ENCODE data around the gene DAND5. TPM values are rescaled to one million over a fixed set of nuclear protein-coding genes. Genes with fewer than 3 reads are reported as not detected.

DAND5 gene
- total and polyA plus RNA-seq, 5 donors, result 5.0 to 13.8 (median 9.2) TPM

DNA sequence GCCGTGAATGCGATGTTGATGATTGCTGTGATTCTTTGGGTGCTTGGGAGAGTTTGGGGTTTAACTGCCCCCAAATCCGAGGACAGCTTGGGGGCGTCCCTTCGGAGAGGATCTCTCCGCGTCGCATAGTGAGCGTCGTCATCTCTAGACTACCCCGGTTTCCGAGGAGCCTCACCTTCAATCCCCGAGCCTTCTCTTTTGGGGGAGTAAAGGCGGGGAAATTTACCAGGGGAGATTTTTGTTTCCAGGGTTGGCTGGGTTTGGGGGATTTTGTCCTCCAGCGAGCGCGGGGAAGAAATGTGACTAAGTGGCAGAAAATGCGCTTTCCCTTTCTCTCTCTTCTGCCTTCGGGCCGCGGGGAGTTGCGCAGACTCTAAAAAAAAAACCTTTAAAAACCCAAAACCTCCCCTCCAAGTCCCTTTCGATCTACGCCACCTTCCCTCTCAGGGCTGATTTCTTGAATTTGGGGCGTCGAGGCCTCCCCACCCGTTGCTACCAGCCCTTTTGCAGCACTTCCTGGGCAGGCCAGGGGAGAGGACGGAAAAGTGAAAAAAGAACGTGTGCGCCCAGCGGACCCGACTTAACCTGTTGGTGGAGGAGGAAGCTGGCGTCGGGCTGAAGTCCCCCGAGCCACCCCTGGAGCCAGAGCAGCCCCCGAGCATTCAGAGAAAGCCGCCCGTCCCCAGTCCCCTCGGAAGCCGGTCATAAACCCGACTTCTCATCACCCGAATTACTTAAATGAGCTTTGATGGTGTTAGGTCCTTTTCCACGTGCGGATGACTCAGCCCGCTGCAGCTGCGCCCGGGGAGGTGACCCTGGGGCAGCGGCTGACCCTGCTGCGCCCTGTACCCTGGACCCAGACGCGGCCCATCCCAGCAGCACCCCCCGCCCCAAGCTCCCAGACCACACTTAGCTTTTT, 43.6 kb downstream of the DAND5 start:
- Histone ChIP-seq H3K27ac (ENCODE audit: low read length) (peak overlapping the region; percentile 66), H3K27me3 (ENCODE audit: control insufficient read depth, insufficient read depth) (no peaks in the 10 kb centered on the region), H3K4me3 (ENCODE audit: low read length) (peak overlapping the region; percentile 43), H3K9me3 (ENCODE audit: control insufficient read depth, low read length) (no peaks in the 10 kb centered on the region), H3K4me1 (ENCODE audit: control insufficient read depth, insufficient read depth, low read length) (peaks cover 17% of the 10 kb centered on the region)
- intact Hi-C loops (cut with DNase I), result no loop called here
- ATAC-seq (peak; percentile 32 to 45), DNase-seq (peak; percentile 71 to 82 (median 78))
- 19% methylated on average over 52 of the region's 52 CpGs for WGBS

DNA sequence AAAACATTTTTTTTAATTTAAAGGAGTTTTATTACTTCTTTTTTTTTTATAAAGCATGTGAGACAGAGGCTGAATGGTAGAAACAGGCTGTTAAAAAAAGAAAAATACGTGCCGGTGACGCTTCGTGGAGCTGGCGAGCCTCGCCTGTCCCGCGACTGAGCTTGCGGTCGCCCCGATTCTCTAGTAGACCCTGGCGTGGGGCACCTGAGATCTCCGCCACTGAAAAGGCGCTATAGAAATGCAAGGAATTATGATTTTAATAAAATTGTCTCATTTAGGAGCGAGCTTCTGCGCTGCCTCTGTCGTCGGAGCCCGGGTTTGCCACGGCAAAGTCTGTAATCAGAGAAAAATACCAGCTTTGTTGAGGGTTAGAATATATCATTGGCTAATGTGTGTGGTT, 44.3 kb downstream of the DAND5 start:
- Histone ChIP-seq H3K9me3 (ENCODE audit: control insufficient read depth, low read length) (no peaks in the 10 kb centered on the region), H3K27ac (ENCODE audit: low read length) (peak overlapping the region; percentile 76), H3K27me3 (ENCODE audit: control insufficient read depth, insufficient read depth) (no peaks in the 10 kb centered on the region), H3K4me3 (ENCODE audit: low read length) (peak overlapping the region; percentile 43), H3K4me1 (ENCODE audit: control insufficient read depth, insufficient read depth, low read length) (peaks cover 20% of the 10 kb centered on the region)
- peak in 2 of 3 donors; percentile 62 to 66 for DNase-seq
- intact Hi-C loops (cut with DNase I), result no loop called here
- WGBS, result 43% methylated on average over 20 of the region's 20 CpGs
- no peak for ATAC-seq

DNA sequence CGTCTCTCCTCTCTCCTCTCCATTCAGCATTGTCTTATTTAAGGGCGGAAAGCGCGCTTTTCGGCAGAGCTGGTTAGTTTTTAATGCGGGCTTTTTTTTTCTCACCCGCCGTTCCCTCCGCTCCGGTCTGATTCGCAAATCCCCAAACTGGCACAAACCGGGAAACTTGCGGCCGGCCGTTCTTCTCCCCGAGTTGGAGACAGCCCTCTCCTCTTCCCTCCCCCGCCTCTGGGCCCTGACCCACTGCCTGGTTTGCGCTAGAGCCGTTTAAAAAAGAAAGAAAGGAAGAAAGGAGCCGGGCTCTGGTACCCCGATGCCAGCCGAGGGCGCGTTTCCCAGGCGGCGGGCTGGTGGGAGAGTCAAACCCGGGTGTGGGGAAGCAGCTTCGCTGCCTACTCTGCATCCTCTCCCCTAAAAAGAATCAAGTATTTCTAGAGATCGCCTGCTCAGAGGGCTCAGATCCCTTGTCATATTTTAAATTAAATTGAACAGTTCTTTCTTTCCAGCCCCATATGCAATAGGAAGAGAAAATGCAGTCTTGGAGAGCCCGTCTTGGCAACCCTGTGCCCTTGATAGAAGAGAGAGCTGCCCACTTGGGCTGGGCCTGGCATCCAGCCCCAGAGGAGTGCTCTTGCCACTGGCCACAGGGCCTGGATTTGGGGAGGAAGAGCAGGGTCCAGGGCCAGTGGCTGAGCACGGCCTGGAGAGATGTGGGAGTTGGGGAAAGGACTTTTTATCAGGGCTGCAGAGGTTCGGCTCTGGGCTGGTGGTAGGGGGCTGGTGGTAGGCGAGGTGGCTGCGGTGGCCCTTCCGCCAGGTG, 44.9 kb downstream of the DAND5 start:
- Histone ChIP-seq H3K9me3 (ENCODE audit: control insufficient read depth, low read length) (no peaks in the 10 kb centered on the region), H3K27me3 (ENCODE audit: control insufficient read depth, insufficient read depth) (no peaks in the 10 kb centered on the region), H3K27ac (ENCODE audit: low read length) (peak overlapping the region; percentile 72), H3K4me1 (ENCODE audit: control insufficient read depth, insufficient read depth, low read length) (peaks cover 20% of the 10 kb centered on the region), H3K4me3 (ENCODE audit: low read length) (peak overlapping the region; percentile 43)
- peak in 2 of 3 donors; percentile 66 to 74 for DNase-seq
- WGBS, result 43% methylated on average over 35 of the region's 35 CpGs
- ATAC-seq, result no peak
- intact Hi-C loops (cut with DNase I), result no loop called here

DNA sequence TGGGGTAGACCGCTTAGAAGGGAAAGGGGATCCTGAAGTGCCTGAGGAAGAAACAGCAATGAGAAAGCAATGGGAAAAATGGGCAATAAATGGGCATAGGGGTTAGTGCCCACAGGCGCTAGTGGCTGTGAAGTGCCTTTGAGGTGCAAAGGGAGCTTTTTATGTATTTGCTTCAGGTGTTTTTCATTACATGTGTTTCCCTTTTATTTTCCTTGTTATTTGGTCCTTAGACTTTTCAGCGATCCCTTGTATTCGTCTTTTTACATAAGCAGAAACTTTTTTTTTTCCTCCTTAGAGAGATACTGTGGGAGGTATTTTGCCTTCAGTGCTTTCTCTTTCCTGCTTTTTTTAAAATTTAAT, 45.5 kb downstream of the DAND5 start:
- Histone ChIP-seq H3K27me3 (ENCODE audit: control insufficient read depth, insufficient read depth) (no peaks in the 10 kb centered on the region), H3K27ac (ENCODE audit: low read length) (peak overlapping the region; percentile 34), H3K9me3 (ENCODE audit: control insufficient read depth, low read length) (no peaks in the 10 kb centered on the region), H3K4me1 (ENCODE audit: control insufficient read depth, insufficient read depth, low read length) (peaks cover 17% of the 10 kb centered on the region), H3K4me3 (ENCODE audit: low read length) (no peak overlapping the region)
- no peak for ATAC-seq
- WGBS, result 77% methylated on average over 4 of the region's 4 CpGs
- DNase-seq, result no peak
- intact Hi-C loops (cut with DNase I), result no loop called here

DNA sequence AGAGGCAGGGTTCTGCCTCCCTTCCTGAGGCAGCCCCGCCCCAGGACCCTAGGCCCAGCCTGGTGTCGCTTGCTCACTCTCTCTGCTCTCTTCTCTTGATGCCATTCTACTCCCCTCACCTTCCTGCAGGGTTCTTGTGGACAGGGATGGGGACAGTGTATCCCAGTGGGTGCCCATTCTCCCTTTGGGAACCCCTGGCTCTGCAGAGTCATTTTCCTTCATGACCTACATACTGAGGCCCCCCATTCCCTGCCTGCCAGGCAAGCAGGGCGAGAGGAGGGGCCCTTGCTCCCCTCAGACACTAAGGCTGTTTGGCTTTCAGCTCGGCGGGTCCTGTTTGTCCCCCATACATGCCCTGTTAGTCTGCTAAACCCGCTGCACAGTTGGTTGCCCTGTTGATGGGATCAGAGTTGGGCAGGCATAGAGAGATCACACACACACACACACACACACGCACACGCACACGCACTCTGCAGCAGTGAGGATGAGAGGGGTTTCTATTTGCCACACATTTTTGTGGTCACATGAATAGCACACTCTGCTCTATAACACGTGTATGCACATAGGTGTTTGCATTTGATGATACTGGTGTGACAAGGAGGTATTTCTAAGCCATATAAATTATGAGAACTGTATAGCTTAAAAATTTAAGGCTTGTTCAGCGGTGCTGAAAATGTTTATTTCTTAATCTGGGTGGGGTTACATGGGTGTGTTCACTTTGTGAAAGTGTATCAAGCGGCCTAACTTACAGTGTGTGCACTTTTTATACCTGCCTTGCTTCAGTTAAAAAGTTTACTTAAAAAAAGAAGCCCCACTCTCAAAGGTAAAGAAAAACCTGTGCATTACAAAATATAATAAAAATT, 46.2 kb downstream of the DAND5 start:
- peak overlapping the region; percentile 40 for H3K27ac ChIP-seq (ENCODE audit: low read length)
- 70% methylated on average over 12 of the region's 12 CpGs for WGBS
- DNase-seq (peak in 2 of 3 donors; percentile 44 to 61), ATAC-seq (no peak)
- H3K9me3 ChIP-seq (ENCODE audit: control insufficient read depth, low read length), result no peaks in the 10 kb centered on the region
- intact Hi-C loops (cut with DNase I), result no loop called here
- H3K4me1 ChIP-seq (ENCODE audit: control insufficient read depth, insufficient read depth, low read length), result peaks cover 17% of the 10 kb centered on the region
- H3K27me3 ChIP-seq (ENCODE audit: control insufficient read depth, insufficient read depth), result no peaks in the 10 kb centered on the region
- H3K4me3 ChIP-seq (ENCODE audit: low read length), result no peak overlapping the region

DNA sequence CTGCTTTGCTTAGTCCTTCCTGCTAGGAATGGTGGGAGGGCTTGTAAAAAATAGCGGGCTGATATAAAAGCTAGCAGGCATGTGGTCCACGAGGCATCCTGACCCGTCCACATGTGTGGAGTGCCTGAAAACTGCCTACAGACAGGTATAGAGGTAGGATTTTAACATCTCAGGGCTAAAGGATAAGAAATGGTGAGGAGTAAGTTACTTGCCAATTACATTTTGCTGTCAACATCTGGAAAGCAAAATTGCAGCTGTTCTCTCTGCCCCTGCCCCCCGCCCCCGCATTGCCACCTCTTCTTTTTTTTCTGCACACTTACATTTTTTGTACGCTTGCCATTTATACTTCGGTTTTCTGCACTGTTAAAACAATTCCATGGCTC, 46.9 kb downstream of the DAND5 start:
- no peak overlapping the region for H3K27ac ChIP-seq (ENCODE audit: low read length)
- intact Hi-C loops (cut with DNase I), result no loop called here
- 58% methylated on average over 7 of the region's 7 CpGs for WGBS
- H3K27me3 ChIP-seq (ENCODE audit: control insufficient read depth, insufficient read depth), result no peaks in the 10 kb centered on the region
- DNase-seq (peak in 1 of 3 donors; percentile 37), ATAC-seq (no peak)
- H3K4me3 ChIP-seq (ENCODE audit: low read length), result no peak overlapping the region
- H3K9me3 ChIP-seq (ENCODE audit: control insufficient read depth, low read length), result no peaks in the 10 kb centered on the region
- H3K4me1 ChIP-seq (ENCODE audit: control insufficient read depth, insufficient read depth, low read length), result peaks cover 22% of the 10 kb centered on the region

DNA sequence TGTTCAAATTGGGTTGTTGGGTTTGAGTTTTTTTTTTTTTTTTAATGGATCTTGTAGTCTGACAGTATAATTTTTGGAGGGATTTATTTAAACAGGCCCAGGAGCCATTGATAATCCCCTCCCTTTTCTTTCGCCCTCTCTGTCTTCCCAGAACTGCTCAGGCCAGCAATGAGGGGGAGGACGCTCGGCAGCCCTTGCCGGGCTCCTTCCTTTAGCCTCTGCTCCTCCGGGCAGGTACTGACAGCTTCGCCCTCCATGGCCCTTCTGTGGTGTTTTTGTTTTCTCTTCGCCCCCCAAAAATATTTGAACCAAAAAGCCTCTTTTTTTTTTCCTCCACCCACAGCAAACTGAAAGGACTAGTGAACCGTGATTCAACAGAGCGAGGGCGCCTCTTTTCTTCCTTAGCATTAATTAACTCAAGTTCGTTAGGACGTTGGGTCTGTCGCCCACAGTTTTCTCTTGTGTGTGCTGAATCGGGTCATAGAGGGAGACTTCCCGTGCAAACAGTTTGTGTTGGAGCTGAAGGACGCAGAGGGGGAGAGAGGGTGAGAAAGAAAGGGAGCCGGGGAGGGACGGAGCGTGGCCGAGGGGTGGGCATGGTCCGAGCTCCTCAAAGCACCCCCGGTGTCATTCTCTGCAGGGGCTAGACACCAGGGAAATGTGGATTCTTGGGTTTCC, 47.4 kb downstream of the DAND5 start:
- no peaks in the 10 kb centered on the region for H3K27me3 ChIP-seq (ENCODE audit: control insufficient read depth, insufficient read depth)
- DNase-seq, result peak in 1 of 3 donors; percentile 48
- H3K4me3 ChIP-seq (ENCODE audit: low read length), result peak overlapping the region; percentile 26
- WGBS, result 57% methylated on average over 22 of the region's 22 CpGs
- peaks cover 24% of the 10 kb centered on the region for H3K4me1 ChIP-seq (ENCODE audit: control insufficient read depth, insufficient read depth, low read length)
- intact Hi-C loops (cut with DNase I), result no loop called here
- no peak for ATAC-seq
- peak overlapping the region; percentile 93 for H3K27ac ChIP-seq (ENCODE audit: low read length)
- H3K9me3 ChIP-seq (ENCODE audit: control insufficient read depth, low read length), result no peaks in the 10 kb centered on the region

DNA sequence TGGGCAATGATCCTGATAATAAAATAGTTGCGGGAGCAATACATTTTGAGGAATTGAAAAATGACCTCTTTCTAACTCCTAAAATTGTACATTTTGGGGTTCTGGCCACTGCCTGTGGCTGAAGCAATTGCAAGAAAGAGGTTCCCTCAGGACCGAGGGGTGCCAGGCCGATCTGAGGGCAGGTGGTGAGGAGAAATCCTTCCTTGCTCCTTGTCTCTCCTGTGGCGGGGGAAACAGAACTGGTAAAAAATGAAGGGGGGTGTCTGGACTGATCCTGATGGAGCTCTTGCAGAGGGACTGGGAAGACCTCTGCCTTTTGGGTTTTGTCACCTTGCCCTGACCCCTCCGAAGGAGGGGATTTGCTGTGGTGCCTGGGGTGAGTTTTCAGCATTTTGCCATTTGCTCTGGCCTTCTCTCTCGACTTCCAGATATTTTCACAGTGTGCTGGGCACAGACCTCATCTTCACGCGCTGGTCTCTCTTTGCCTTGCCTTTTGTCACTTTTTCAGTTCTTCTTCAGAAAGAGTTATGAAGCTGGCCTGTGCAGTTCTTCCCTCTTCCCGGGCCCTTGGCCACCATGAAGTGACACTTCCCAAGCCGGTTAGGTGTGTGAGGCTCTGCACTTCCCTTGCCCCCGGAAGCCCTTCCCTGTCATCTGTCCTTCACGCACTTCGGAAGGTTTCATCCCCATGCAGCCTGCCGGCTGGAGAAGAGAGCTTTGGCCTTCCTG, 48.1 kb downstream of the DAND5 start:
- 51% methylated on average over 14 of the region's 14 CpGs for WGBS
- intact Hi-C loops (cut with DNase I), result no loop called here
- Histone ChIP-seq H3K27me3 (ENCODE audit: control insufficient read depth, insufficient read depth) (no peaks in the 10 kb centered on the region), H3K4me3 (ENCODE audit: low read length) (no peak overlapping the region), H3K9me3 (ENCODE audit: control insufficient read depth, low read length) (no peaks in the 10 kb centered on the region), H3K27ac (ENCODE audit: low read length) (peak overlapping the region; percentile 93), H3K4me1 (ENCODE audit: control insufficient read depth, insufficient read depth, low read length) (peaks cover 26% of the 10 kb centered on the region)
- peak in 2 of 3 donors; percentile 52 for DNase-seq
- no peak for ATAC-seq

DNA sequence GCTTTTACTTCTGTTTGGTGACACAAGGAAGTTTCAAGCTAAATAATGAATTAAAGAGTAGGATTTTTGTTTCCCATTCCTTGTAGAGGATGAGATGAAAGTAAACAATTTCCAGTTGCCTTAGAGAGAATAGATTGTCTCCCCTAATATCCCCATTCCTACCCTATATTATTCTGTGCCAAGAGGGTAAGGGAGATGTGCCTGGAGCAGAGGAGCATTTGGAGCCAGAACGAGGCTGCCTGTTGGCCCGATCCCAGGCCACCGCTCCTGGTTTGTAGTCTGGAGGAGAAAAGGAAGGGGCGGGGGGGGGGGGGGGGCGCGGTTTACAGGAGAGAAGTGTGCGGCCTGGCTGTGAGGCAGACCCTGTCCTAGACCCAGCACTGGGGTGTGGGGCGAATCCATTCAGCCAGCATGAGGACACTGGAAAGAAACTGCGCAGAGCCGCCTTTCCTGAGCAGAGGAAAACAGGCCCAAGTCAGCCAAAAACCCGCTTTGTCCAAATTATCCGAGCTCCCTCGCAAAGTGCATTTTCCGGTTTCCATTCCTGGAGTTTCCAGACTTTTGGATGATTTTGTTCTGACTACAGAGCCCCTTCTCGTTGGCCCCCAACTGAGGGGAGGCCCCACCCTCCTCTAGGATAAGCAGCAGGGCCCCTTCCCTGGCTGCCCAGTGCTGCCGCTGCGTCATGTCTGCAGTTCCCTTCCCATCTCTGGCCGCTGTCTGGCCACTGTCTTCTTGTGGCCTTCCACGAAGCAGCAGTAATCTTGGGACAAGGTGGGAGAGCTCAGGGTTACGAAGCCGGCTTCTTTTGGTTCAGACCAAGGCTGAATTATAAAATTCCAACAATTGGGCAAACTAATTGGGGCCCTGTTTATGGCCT, 48.9 kb downstream of the DAND5 start:
- Histone ChIP-seq H3K4me3 (ENCODE audit: low read length) (no peak overlapping the region), H3K27ac (ENCODE audit: low read length) (peak overlapping the region; percentile 93), H3K27me3 (ENCODE audit: control insufficient read depth, insufficient read depth) (no peaks in the 10 kb centered on the region), H3K4me1 (ENCODE audit: control insufficient read depth, insufficient read depth, low read length) (peaks cover 24% of the 10 kb centered on the region), H3K9me3 (ENCODE audit: control insufficient read depth, low read length) (no peaks in the 10 kb centered on the region)
- intact Hi-C loops (cut with DNase I), result no loop called here
- DNase-seq (peak; percentile 77 to 93 (median 90)), ATAC-seq (peak in 1 of 2 donors; percentile 52)
- WGBS, result 35% methylated on average over 21 of the region's 21 CpGs
